GM21576 (cell line): ENCODE results near the gene ETV2.
"Not testable (repeated sequence)": the region's sequence is repeated elsewhere in the genome, so short reads cannot be mapped to it uniquely, and the experiment has no call there.

Experiments used
- ATAC-seq: cut with Tn5 transposase; IDR thresholded peaks from one replicate; pipeline ENCODE4 v1.9.1; 2021; ENCODE audit warnings: mild to moderate bottlenecking, moderate library complexity; ENCODE audit not compliant: unreplicated experiment

ETV2 gene, protein sequence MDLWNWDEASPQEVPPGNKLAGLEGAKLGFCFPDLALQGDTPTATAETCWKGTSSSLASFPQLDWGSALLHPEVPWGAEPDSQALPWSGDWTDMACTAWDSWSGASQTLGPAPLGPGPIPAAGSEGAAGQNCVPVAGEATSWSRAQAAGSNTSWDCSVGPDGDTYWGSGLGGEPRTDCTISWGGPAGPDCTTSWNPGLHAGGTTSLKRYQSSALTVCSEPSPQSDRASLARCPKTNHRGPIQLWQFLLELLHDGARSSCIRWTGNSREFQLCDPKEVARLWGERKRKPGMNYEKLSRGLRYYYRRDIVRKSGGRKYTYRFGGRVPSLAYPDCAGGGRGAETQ

GRCh38 chr19:35641515-35642151 is at the start of gene ETV2:
Gene ETV2, plus strand, starts transcription at chr19:35641745. Its CDS starts 716 bp downstream, at chr19:35642461.
- ATAC-seq: no peak

DNA sequence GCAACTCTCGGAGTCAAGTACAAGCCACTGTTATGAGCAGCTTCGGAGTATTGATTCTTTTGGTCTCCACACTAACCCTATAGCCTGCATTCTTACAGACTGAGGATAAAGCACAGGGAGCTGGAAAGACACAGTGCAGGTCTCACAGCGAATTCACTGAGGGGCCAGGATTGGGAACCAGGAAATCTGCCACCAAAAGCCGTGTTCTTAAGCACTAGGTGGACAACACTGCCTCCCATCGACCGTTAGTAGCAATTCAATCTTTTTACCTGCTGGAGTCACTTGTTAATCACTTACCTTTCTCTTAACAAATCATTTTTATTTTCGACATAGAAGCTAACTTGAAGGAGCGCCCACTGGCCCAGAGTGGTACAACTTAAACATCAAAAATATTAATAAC is 49.3 kb upstream of the ETV2 start:
- ATAC-seq: no peak

DNA sequence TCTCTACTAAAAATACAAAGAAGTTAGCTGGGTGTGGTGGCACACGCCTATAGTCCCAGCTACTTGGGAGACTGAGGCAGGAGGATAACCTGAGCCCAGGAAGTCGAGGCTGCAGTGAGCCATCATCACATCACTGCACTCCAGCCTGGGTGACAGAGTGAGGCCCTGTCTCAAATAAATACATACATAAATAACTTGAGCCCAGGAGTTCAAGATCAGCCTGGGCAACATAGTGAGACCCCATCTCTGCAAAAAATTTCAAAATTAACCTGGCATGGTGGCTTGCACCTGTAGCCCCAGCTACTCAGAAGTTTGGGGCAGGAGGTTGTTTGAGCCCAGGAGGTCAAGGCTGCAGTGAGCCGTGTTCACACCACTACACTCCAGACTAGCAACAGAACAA is 46.5 kb upstream of the ETV2 start:
- not testable (repeated sequence) for ATAC-seq

DNA sequence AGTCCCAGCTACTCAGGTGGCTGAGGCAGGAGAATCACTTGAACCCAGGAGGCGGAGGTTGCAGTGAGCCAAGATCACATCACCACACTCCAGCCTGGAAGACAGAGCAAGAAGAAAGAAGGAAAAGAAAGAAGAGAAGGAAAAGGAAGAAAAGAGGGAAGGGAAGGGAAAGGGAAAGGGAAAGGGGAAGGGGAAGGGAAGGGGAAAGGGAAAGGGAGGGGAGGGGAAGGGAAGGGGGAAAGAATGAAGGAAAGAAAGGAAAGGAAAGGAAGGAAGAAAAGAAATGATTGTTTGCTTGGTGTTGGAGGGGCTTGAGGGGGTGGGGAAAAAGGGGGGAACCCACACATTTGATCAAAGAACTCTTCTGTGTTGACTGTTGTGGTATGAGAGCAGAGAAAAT is 45.6 kb upstream of the ETV2 start:
- no peak for ATAC-seq

GRCh38 chr19:35596366-35596999 is 45.1 kb upstream of the ETV2 start:
- peak; percentile 50 for ATAC-seq

DNA sequence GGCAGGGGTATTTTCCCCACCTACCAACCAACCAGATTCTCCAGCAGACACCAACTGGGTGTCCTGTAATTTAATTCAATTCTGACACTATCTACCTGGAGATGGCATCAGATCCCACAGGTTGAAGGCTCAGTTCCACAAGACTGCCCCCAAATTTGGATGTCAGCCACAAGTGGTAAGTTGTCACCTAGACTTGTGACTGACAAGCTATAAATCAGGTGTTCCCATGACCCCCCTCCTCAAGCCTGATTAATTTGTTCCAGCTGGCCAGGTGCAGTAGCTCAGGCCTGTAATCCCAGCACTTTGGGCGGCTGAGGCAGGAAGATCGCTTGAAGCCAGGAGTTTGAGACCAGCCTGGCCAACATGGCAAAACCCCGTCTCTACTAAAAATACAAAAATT is 39.6 kb upstream of the ETV2 start:
- ATAC-seq: no peak

- not testable (repeated sequence) for ATAC-seq
These were observed 37.1 kb upstream of the ETV2 start for GRCh38 chr19:35604436-35604835.

- ATAC-seq: not testable (repeated sequence)
These were observed 34.4 kb upstream of the ETV2 start for GRCh38 chr19:35607170-35607569.

DNA sequence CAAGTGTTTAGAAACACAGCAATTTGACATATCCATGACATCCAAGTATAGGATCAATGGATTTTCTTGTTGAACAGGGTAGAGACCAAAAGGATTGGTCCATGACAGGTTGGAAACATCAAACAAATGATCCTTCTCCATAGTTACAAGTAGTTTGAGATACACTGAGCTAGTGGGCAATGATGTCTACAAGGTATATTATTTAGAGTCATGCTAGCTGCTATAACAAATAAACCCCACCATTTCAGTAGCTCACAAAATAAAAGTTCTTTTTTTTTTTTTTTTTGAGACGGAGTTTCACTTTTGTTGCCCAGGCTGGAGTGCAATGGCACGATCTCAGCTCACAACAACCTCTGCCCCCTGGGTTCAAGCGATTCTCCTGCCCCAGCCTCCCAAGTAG is 33.9 kb upstream of the ETV2 start:
- ATAC-seq: no peak

GRCh38 chr19:35608251-35608650 is 33.3 kb upstream of the ETV2 start:
- no peak for ATAC-seq

GRCh38 chr19:35609851-35610353 is 31.6 kb upstream of the ETV2 start:
- no peak for ATAC-seq

DNA sequence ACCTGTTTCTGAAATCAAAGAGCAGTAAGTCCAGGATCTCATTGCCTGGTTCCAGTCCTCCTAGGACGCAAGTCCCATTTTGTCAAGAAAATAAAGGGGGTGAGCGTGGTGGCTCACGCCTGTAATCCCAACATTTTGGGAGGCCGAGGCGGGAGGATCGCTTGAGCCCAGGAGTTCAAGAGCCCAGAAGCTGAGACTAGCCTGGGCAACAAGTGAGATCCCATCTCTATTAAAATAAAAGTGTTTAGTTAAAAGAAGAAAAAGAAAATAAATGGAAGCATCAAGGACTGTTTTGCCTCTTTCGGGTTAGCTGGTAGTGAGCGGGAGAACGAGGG is 29.4 kb upstream of the ETV2 start:
- ATAC-seq: no peak

- peak; percentile 63 for ATAC-seq
These were observed 28.8 kb upstream of the ETV2 start, which contains the start of gene HAUS5 for GRCh38 chr19:35612559-35613321. Gene HAUS5, plus strand, starts transcription at chr19:35612735. Its CDS starts 60 bp downstream, at chr19:35612795.

GRCh38 chr19:35613574-35613973 is 28.0 kb upstream of the ETV2 start:
- ATAC-seq: no peak

DNA sequence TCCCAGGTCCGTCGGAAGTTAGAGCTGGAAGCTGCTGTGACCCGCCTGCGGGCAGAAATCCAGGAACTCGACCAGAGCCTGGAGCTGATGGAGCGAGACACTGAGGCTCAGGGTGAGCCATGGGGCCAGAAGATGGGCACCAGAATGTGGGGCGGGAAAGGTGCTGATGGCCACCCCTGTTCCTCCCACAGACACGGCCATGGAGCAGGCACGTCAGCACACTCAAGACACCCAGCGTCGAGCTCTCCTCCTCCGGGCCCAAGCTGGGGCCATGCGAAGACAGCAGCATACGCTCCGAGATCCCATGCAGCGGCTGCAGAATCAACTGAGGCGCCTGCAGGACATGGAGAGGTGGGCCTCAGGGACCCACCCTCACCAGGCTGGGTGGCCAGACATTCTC is 26.5 kb upstream of the ETV2 start:
- no peak for ATAC-seq

- ATAC-seq: no peak
These were observed 22.7 kb upstream of the ETV2 start for GRCh38 chr19:35618857-35619256.

DNA sequence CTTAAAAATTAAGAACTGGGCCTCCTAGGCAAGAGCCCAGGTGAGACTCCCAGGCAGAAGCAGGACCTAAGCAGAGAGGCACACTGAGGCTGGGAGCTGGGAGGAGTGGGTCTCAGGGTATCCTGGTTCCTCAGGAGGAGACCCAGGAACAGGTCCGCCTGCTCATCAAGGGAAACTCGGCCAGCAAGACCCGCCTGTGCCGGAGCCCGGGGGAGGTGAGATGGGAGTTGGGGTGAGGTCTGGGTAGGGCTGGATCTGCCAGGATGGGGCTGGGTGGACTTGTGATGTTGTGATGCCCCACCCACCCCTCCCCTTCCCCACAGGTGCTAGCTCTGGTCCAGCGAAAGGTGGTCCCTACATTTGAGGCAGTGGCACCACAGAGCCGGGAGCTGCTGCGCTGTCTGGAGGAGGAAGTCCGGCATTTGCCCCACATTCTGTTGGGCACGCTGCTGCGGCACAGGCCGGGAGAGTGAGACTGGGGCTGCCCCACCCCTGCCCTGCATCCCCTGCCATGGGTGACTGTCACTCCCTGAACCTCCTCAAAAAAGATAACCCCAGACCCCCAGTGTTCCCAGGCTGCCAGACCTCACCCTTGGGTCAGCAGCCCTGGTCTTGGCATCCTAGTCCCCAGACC is 22.1 kb upstream of the ETV2 start:
- ATAC-seq: no peak

GRCh38 chr19:35620001-35620400 is 21.5 kb upstream of the ETV2 start:
- no peak for ATAC-seq

- no peak for ATAC-seq
These were observed 19.8 kb upstream of the ETV2 start for GRCh38 chr19:35621708-35622107.

DNA sequence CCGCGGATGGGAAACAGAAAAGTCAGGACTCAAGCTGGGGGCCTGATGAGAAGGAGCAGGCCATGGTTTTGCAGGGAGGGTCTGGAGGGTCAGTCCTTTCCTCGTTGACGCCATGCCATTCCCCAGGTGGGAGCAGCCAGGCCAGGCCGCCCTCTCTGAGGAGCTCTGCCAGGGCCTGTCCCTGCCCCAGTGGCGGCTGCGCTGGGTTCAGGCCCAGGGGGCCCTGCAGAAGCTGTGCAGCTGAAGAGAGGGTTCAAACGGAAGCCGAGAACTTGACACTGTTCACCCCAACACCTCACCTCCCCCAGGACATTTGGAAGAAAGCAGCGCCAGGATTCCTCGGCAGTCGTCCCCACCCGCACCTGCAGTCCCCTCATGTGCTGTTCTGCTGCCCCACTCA is 18.8 kb upstream of the ETV2 start:
- ATAC-seq: no peak
